ENCODE results near the gene RYR3.

RYR3 gene

DNA sequence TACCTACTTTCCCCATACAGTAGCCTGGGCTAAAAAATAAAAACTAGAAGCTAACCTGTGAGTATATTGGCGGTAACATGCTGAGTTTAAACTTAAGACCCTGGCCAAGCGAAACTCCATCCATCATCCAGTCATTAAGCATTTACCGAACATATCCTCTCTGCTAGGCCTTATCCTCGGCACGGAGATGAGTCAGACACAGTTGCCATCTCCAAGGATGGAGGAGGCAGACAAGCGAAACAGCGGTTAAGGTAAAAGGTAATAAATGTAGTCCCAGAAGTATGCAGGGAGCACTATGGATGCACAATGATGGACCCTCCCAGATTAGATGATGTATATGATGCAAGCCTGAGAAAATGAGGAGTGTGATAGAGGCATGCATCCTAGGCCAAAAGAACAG lies 143.6 kb downstream of the RYR3 start:
- no peak for DNase-seq

DNA sequence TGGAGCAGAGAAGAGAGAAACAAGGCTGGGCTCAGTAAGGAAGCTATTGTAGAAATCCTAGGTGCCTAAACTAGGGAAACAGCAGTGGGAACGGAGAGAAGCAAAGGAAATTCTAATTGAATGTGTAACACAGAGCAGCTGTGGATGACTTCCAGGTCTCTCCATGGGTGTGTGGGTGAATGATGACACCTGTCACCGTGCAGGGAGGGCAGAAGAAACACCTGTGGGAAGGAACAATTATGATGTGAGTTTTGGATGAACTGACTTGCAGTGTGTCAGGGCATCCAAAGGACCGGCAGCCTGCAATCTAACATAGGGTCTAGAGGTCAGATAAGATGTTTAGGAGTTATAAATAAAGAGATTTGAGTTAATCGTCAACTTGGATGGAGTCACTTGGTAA lies 144.2 kb downstream of the RYR3 start:
- DNase-seq, result no peak

DNA sequence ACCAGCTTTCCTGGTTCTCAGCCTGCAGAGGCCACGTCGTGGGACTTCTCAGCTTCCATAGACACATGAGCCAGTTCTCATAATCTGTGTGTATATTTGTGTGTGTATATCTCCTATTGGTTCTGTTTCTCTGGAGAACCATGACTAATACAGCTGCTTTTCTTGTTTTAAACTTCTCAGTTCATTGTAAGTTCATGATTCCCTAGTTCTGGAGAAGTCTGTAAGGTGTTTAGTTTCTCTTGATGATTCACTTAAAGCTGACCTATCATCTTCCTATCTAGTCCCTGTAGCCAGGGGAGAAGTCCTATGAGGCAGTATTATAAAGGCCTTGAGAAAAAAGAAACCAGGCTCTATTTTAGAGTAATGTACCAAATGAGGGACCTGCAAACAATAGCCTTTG lies 147.7 kb downstream of the RYR3 start:
- no peak for DNase-seq

DNA sequence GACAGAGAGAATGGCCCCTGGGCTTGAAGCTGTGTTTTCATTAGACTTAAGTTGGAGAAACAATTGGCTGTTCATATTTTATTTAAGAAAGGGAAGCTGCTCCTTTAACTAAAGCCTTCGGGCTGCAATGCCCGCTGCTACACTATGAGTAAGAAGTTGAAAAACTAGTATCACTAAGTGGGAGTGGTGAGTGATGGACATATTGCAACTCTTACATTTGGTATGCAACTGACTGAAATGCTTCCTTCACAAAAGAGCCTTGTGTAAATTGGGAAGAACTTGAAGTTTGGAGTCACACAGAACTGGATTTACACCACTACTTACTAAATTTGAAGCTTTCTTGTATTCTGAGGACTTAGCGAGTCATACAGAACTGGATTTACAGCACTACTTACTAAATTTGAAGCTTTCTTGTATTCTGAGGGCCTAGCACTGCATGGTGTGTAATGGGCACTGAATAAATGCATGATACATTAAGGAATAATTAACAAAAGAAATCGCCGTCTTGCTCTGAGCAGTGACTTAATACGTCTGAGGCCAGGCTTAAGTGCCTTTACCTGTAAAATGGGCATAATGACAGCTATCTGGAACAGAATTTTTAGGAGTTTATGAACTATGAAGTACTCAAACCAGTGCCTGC lies 149.5 kb downstream of the RYR3 start:
- no peak for DNase-seq

DNA sequence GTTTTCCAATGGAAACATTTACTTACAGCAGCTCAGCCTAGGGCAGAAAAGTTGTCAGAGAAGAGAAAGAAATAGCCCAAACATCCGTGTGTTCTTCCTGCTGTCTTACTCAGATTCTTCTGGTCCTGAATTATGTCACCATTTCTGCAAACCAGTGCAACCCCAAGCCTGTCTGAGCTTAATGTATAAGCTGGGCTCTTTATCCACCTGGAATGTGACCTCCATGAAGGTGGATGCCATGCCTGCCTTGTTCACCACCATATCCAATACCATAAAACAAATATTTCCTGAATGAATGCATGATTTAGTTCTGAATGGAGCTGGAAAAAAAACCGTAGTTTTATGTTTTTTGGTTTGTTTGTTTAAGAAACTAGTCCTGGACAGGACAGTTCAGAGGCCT lies 150.9 kb downstream of the RYR3 start:
- DNase-seq, result no peak

DNA sequence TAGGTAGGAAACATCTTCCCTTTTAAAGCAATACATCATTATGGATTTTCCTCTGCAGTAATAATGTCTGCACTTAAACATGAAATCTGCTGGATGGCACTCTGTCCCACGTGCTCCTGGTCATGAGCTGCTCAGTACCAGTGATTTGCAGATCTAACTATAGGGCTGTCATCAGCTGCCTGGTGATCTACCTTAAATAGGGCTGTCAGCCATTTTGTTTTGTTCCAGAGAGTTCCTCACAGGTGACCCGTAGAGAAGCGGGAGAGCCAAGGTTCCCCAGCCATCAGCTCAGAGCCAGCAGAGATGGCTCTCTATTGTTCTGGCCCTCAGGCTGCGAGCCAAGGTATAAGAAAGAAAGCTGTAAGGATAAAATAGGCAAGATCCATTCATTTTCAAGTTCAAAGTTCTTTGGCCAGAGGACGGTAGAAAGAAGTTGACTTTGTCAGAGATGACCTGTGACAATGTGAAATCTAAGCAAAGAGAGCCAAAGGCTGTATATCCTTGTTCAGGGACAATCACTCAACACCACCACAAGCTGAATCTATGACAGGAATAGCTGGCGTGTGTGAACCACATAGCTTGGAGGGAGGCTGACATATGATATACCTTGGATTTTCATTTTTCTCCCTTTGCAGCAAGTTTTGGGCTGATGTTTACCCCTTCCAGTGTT lies 156.5 kb downstream of the RYR3 start:
- DNase-seq, result no peak

DNA sequence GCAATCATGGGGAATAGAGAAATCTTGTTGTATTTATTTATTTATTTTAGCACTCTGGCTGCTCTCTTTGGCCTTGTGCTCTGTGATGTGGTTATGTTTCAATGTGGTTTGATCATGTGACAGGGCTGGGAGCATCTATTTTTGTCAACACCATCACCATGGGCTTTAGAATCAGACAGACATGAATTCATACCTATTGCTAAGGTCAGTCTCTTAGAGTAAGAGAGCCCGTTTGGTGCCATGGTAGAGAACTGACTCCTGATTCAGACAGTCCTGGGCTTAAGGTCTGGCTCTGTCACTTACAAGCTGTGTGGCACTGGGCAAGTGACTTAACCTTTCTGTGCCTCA lies 157.0 kb downstream of the RYR3 start:
- no peak for DNase-seq

DNA sequence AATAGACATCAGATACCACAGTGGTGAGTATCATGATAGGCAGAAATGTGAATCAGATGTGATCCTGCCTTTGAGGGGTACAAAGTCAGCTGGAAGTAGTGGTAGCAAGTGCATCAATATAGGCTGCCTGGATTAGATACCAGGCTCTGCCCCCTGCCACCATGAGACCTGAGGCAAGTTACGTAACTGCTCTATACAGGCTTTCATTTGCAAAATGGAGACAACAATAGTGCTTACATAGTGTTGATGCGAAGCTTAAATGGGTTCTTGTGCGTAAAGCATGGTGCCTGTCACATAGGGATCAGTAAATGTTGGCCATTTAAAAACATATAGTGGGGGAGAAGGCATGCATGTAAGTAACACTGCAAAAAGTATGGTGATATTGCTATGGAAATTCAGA lies 158.0 kb downstream of the RYR3 start:
- DNase-seq, result no peak

DNA sequence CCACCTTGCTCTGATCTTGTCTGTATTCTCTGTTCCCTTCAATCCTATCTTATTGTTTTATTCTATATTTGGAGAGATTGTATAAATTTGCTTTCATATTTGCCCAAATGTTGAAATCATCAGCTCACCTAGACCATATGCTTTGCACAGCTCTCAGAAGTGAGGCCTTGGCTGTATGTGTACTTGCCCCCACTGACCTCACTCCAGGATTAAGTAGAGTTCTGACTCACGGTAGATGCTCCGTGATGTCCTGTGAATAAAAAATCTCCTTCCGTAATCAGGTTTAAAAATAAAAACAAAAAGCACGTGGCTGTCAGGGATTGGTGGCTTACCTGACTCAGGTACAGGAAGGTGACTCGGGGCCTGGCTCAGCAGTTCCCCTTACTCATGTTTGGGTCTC lies 162.2 kb downstream of the RYR3 start:
- no peak for DNase-seq

DNA sequence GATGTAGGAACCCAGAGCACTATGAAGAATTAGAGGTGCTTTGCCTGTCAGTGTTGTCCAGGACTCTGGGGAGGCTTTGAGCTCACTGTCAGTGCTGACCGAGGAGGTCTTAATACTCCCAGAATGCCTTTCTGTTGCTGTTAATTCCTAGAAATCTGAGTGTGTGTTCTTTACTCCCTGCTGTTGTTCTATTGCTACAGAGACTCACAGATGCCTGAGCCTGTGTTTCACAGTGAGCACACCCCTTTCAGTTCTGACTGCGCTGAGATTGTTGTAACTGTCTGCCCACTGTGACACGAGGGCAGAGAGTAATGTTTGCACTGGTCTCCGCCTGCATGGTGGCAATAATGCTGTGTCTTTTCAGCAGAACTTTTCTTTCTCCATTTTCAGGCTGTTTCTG lies 162.9 kb downstream of the RYR3 start:
- DNase-seq, result no peak

DNA sequence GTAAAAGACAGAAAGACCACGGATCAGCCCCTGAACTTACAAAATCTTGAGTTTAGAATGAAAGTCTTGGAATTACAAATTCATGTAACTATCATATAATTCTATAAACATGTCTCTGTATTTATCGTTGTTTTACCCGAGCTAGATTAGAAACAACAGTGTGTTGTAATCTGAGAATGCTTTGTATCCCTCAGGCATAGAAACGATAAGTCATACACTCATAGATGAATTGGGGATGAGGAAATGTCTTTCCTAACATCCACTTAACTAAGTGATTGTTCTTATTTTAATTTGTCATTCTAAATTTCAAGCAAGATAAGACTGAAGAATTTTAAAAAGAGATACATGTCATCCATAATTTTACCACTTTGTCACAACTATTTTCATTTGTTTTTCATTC lies 165.3 kb downstream of the RYR3 start:
- no peak for DNase-seq

DNA sequence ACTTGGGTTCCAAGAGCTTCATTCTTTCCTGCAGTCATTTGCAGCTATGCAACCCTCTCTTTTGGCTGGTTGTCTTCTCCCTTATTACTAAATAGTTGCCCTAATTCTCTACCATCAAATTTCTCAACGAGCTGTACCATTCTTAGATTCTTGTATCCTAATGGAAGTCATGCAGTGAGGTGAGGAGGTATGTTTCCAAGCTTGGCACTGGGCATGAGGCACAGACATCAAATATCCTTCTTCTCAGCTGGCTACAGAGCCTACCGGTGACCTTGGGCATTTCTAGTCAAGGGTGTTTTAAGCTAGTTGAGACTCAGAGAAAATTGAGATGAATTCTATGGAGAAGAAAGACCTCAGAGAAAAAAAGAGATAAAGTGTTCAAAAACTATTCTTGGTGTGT lies 166.1 kb downstream of the RYR3 start:
- DNase-seq, result no peak

DNA sequence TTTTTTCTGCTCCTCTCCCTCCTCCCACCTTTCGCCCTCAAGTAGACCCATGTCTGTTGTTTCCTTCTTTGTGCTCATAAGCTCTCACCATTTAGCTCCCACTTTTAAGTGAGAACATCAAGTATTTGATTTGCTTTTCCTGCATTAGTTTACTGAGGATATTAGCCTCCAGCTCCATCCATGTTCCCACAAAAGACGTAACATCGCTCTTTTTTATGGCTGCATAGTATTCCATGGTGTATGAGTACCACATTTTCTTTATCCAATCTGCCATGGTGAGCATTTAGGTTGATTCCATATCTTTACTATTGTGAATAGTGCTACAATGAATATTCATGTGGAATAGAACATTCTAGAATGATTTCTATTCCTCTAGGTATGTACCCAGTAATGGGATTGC lies 178.6 kb downstream of the RYR3 start:
- DNase-seq, result no peak

DNA sequence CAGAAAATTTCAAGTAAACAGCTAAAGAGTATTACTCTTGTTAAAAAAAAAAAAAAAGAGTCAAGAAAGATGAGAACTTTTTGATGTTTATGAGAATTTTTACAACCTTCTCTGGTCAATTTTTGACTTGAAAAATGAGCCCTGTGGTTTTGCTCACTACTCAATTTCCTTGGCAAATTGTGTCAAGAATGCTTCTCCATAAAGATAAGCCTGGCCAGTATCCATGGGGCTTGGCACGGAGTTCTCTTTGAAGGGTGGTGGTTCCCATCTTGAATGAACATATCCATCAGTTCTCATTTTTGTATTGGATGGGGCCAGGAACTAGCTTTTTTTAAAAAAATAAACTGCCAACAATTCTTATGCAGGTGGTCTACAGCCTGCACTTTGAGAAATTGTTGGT lies 179.9 kb downstream of the RYR3 start:
- no peak for DNase-seq

DNA sequence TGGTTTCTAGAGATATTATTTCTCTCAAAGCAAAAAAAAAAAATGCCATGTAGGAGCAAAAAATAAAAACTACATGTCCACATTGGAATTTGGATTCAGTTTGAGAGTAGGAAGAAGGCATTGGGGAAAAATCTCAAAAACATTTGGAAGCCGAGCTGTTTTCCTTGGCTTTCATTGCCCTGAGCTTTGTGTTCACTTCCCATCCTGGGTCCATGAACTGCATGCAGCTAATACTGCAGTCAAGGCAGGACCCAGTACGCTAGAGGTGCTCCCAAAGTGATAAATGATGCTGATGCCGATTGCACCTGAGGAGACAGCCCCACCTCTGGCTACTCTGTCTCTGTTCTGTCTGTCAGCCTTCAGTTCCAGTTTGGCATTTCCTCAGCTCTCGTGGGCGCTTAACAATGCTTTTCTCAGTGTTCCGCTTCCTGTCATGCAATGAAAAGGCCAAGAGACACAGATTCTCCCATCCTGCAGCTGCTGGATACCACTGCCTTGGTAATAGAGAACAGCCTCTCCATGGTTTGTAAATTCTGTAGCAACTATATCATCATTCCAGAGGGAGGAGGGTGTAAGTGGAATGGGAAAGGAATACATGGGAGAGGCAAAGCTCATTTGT lies 181.8 kb downstream of the RYR3 start:
- DNase-seq, result no peak

DNA sequence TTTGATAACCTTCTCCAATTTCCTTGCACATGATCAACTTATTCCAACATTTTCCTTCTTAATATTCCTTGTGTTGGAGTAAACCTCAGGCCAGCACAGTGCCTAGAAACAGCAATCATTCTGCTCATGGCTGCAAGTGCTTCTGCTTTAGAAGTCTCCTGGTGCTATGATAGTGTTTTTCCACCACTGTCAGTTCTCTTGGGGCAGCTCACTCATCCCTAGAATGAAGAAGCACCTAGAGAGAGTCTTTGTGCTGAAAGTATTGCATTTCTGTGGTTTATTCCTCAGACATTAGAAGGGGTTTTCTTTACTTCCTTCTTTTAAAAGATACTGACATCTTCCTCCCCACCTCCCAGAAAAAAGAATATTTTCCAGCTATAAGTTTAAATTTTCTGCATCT lies 183.5 kb downstream of the RYR3 start:
- DNase-seq, result no peak

DNA sequence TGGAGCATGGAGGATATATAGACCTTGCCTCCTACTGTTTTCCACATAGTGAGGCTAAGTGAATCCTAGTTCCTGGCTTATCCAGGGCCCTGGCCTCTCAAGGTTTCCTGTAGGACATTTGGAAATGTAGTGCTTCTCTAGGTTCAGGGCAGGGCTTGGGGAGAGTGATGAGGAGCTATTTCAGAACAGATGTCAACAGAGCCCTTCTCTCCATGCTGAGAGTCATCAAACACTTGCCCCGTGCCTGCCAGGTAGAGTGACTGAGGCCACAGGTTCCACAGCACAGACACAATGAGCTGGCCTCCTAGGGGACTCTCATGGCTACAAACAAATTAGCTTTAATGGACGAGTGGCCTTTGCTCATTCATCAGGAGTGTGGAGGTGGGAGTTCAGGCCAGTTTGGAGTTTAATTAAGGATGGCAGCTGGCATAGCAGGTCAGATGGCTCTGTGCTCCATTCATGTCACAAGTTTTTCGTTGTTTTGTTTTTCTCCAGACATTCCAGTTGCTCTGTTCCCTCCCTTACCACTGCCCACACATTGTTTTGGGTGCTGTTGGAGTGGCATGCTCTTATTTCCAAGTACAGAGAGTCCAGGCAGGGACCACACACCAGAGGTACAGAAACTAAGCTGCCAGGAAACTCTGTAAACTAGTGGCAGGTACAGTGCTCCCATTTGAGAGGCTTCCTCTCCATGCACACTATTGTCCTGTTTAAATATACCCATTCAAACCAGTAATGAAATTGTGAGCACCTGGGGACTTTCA lies 189.8 kb downstream of the RYR3 start:
- no peak for DNase-seq

DNA sequence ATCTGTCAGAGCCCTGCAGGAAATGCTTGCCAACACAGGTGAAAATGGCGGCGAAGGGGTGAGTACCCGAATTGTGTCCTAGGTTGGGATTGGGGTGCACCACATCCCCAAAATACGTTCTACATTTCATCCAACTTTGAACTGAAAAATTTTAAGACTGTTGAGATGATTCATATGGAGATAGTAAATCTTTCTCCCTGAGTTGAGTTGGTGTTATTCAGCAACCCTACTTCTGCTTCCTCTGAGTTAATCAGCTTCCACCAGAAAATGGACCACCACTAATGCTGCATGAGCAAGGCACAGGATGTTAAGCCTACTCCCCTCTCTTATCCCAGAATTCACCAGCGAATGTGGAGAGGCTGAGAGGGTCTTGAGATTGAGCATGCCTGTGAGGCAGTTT lies 192.9 kb downstream of the RYR3 start:
- DNase-seq, result no peak

DNA sequence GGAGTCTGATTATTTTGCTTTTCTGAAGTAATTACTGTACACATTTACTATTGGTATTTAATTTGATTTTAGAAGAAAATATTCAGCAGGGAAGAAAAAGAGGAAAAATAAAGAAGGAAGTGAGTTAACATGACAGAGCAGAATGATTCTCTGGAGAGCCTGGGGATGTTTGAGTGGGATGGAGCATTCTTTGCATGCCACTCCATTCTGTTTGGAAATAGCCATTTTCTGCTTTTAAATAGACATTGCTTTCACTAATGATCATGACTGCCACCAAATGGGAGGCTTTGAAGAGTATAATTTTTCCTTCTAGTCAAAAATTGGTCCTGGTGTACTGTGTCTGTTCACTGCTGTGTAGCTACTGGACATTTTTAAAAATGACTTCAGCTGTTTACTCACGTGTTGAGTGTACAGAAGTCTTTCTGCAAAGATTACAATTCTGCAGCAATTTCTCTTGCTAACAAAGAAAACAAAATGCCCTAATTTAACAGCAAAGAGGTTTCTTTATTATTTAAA lies 196.1 kb downstream of the RYR3 start:
- no peak for DNase-seq

DNA sequence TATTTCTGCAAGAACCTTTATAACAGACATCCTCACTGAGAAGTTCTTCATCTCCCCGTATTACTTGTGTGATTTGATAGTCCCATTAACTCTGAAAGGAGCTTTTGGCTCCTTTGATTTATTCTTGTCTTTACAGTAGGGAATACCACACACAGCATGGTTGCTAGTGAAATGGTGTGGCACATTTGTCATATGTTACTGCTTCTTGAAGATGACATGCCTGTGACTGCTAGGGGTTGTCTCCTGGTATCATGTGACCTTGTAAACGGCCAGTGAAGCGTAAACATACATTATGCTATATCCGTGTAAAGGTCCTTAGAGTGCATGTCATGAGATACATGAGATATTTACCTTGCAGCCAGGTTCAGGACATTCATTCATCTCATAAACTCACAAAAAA lies 197.9 kb downstream of the RYR3 start:
- no peak for DNase-seq

DNA sequence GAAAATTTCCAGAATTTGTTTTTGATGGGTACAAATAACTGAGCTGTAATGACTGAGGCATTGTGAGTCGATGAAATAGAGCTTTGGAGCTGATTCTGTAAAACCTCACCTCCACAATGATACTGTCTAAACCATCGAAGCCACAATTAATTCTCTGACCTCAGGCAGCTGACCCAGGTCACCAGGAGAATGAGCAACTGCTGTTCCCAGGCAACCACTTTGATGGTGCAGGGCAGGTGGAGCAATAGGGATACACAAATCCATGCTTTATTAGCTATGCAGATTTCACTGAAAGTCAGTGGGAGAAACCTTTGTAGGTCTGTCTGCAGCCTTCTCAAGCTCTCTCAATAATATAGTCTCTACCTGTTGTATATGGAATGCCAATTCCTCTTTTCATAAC lies 204.4 kb downstream of the RYR3 start:
- no peak for DNase-seq

DNA sequence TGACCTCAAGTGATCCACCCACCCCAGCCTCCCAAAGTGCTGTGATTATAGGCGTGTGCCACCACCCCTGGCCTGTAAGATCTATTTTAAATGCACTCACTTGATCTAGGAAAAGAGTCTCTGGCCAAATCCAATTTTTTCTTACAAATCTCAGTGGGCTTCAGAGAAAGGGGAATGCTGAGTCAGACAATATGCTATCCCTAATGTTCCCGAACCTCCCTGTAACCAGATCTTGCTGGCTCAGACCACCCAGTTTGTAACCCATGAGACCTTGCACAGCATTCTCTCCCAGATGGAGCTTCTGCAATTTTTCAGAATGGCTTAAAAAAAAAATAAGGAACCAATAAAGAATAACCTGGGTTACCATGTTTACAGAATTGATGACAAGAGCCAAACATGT lies 205.8 kb downstream of the RYR3 start:
- no peak for DNase-seq

DNA sequence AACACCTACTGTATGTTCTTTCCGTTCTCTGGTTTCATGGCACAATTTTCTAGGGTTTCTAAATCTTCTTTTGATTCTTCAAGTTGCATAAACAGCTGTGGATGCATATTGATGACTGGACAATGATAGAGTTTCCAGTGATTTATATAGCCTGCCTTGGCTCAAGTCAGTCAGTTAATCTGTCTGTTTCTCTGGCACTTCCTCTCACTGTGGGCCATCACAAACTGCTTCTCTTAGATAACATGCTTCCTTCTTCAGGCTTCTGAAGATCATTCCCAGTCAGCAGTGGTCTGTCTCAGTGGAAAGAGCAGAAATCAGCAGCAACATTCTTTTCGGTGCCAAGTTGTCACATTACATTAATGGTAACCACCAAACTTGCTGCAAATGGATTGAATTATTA lies 207.2 kb downstream of the RYR3 start:
- no peak for DNase-seq

DNA sequence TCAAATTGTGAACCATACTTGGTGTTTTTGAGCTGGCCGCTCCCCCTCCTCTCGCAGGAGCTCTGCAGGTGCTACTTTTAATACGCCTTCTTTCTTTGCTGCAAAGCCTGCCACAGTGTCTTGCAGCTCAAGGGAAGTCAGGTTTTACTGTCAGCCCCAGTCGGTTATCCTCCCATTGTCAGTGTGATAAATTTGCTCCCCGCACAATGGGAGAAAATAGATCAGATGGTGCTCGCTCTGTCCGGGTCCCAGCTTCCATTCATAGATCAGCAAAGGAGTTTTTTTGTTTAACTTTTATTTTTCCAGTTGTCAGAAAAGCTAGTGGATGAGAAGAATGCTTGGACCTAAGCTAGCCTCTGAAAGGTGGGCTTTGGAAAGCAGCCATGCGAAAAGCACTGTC lies 207.7 kb downstream of the RYR3 start:
- DNase-seq, result no peak

Measured in stimulated activated CD8-positive, alpha-beta memory T cell treated with anti-CD3 and anti-CD28 coated beads, Interleukin-4, amount 100 ng/mL, for 48 hours (primary cell).